G401 (cell line): ENCODE results near the gene GPR31. TPM values are rescaled to one million over a fixed set of nuclear protein-coding genes. Genes with fewer than 3 reads are reported as not detected.
A peak's percentile ranks its signal among the peaks of the same experiment; 100 is the strongest.

Source experiments
- DNase-seq: peaks from one replicate; pipeline ENCODE4 v3.0.0-alpha.2; 2015; ENCODE audit warnings: low spot score
- in situ Hi-C: cut with HindIII; loops from 2 replicates; pipeline ENCODE4 v1.10.0; 2016; ENCODE audit warnings: low sequenced_read_pairs, mixed read lengths
- total RNA-seq: library from RNA; depleted of rRNA; stranded (reverse); fragments of >200 nt; shearing (Covaris generic); gene quantifications from 2 replicates; pipeline ENCODE4 v1.2.3, GENCODE V29; 2014

GPR31 gene
- total RNA-seq, 1 experiment from 2014 or later: not detected

DNA sequence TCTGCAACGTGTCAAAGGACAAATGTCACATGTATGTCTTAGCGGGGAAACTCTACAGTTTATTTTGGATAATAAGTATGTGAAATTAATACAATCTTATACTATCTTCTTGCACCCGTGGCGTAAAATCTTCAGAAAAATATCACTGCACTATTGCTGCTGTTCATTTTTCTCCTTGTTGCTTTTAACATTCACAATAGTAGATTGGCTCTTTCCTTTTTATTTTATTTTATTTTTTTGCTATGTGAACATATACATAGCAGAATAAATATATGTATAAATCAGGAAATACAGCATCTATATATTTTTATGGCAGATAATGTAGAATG lies 15.4 kb downstream of the GPR31 start:
- in situ Hi-C loops: no loop called here

DNA sequence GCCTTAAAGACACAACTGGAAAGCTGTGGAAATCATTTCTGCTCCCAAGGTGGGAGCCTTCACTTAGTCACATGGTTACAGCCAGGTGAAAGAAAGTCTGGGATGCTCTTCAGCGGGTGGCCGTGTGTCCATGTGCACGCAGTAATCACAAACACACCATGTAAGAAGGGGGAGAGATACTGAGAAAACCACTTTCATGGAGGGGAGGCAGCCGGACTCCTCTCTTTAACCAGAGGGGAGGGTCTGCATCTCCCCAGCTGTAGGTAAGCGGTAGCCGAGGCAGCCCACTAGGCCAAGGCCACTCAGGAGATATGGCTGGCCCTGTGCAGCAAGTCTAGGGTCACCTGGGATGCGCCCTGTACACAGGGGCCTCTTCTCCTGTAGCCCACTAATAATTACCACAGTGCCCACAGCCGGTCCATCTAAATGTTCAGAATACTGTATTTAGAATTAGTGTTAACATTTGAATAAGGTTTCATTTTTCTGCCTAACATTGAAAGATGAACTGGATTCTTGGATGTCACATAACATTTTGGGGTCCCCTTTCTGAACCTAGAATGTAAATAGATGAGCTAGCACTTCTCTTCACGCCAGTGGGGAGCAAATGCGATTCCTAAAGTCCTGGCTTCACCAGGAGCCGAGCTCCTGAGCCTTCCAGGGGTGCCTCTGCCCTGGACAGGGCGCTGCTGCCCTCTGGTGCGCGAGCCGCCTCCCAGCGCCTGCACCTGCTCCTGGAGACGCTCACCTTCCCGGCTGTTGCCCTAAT lies 15.9 kb downstream of the GPR31 start:
- in situ Hi-C loops: no loop called here
- DNase-seq: peak; percentile 9

More for the DNA sequence above, 15.4 kb downstream of the GPR31 start:
- no peak for DNase-seq

DNA sequence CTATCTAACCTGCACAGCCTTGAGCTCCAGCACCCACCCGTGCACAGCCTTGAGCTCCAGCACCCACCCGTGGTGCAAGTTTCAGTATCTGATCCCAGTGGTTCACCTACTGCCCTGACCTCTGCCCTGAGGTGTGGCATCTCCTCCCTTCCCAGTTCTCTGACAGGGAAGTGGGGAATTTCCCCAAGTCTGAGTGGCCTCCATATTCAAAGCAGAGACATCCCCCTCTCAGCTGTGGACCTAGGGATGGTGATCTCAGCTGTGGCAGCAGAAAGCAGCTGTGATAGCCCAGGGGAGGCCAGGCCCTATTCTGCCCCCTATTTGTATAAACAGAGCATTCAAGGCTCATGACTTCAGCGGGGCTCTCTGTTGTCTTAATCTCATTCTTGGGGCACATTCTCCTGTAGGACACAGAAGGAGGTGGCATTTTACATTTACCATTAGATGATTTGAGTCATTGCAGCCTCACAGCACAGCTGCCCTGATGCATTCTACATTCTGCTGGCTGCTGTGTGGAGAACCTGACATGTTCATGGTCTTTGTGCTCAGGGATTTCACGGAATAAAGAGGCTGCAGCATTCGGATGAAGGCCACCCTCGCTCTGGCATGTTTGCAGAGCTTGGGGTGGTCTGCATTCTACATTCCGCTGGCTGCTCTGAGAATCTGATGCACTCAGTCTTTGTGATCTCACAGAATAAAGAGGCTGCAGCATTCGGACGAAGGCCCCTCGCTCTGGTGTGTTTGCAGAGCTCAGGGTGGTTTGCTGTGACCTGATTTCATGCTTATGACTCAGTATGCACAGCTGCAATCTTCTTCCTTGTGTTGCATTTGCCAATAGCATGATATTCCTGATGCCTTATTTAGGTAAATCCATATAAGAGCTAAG lies 16.9 kb downstream of the GPR31 start:
- in situ Hi-C loops: no loop called here
- no peak for DNase-seq

DNA sequence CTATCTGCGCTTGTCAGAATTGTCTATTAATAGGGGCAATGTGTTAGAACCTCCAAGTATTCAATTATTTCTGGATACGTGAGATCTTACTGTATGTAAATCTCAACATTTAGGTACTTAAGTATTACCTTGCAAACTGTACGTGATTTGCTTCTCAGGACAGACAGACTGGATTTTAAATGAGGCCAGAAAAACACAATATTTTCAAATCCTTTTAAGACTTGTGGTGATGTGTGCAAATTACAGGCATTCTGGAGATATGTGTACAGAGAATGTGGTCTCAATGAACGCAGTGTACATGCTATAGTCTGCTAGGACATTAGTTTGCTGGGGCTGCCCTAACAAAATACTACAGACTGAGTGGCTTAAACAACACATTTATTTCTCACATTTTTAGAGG lies 18.0 kb downstream of the GPR31 start:
- in situ Hi-C loops: no loop called here
- no peak for DNase-seq

DNA sequence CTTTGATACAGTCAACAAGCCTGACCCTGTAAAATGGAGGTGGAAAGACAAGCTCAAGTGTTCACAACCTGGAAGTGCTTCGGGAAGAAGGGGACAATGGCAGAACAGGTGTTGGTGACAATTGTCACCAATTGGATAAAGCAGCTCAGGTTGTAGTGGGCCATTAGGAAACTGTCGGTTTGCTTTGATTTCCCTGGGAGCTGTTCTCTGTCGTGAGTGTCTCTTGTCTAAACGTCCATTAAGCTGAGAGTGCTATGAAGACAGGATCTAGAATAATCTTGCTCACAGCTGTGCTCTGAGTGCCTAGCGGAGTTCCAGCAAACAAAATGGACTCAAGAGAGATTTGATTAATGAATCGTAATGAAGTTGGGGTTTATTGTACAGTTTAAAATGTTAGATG lies 19.9 kb downstream of the GPR31 start:
- in situ Hi-C loops: no loop called here
- DNase-seq: no peak

DNA sequence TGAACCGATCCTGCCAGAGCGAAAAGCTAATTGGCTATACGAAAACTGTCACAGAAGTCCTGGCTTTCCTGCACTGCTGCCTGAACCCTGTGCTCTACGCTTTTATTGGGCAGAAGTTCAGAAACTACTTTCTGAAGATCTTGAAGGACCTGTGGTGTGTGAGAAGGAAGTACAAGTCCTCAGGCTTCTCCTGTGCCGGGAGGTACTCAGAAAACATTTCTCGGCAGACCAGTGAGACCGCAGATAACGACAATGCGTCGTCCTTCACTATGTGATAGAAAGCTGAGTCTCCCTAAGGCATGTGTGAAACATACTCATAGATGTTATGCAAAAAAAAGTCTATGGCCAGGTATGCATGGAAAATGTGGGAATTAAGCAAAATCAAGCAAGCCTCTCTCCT lies 20.7 kb downstream of the GPR31 start:
- in situ Hi-C loops: no loop called here
- no peak for DNase-seq

DNA sequence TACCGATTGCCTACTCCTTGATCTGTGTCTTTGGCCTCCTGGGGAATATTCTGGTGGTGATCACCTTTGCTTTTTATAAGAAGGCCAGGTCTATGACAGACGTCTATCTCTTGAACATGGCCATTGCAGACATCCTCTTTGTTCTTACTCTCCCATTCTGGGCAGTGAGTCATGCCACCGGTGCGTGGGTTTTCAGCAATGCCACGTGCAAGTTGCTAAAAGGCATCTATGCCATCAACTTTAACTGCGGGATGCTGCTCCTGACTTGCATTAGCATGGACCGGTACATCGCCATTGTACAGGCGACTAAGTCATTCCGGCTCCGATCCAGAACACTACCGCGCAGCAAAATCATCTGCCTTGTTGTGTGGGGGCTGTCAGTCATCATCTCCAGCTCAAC lies 21.4 kb downstream of the GPR31 start:
- DNase-seq: no peak
- in situ Hi-C loops: no loop called here

DNA sequence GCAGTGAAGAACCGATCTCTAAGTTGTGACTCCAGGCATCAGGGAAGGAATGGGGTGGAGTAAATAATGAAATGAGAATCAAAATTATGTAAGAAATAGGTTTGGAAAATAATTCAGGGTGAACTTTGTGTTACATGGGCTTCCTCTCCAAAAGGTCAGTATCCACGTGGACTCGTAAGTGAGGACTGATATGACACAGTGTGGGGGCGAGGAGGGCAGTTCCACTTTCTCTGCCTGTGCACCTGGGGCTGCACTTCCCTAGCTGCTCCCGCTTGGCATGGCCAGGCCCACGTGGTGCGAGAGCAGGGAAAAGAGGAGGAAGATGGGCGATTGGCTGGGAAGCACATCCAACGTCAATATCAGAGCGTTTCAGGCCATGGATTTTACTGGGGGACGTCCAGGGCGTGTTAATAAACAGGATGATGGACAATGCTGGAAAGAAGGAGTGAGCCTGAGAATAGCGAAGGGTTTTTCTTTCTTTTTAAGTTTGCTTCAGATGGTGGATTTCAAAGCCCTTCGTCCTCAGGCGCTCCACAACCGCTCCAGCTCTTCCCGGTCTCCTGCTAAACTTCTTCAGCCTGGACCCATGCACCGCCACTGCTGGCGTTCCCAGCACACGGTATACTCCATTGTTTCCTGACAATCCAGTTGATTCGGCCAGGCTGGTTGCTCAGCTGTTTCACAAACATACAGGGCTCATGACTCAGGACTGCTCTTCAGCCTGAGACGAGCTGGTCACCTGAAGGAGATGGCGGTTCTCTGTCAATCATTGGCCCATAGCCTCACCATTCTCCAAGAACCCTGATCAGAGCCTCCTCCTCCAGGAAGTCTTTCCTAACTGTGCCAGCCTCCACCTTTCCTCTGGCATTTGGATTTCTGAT lies 23.1 kb downstream of the GPR31 start:
- no peak for DNase-seq
- in situ Hi-C loops: no loop called here

DNA sequence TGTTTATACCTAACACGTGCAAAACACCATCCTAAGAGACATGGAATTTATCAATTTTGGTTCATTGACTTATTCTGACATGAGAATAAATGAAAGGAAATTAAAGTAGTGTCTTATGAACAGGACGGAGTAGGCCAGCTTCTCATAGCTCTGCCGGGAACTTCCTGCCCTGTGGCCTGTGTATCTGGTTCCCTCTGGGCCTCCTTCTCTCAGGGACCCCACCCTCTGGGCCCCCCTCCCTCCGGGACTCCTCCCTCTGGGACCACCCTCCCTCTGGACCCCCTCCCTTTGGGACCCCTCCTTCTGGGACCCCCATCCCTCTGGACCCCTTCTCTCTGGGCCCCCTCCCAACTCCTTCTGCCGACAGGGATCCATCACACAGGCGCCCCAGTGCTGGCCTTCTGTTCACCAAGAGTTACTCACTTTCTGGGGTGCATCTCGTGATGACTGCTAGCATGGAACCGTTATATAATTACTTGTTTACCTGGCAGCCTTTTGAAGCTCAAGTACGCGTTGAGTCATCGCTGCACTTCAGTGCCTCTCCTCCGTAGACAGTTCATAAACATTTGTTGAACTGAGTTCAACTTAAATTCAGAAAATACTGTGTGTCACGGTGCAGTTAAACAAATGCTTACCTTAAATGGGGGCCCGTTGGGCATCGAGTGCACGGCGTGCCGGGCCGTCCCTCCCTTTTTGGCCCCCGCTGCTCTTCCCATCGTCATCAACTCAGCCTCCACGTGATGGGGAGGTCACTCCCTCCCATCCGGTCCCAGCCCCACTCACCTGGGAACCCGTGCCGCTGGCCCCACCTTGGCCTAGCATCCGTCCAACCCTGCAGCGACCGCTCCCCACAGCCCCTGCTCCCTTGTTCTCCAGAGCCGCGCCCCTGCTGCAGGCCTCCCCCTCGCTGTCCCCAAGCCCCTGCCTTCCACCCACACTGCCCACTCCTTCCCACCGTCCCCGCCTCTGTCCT lies 26.8 kb downstream of the GPR31 start:
- in situ Hi-C loops: no loop called here
- DNase-seq: no peak

DNA sequence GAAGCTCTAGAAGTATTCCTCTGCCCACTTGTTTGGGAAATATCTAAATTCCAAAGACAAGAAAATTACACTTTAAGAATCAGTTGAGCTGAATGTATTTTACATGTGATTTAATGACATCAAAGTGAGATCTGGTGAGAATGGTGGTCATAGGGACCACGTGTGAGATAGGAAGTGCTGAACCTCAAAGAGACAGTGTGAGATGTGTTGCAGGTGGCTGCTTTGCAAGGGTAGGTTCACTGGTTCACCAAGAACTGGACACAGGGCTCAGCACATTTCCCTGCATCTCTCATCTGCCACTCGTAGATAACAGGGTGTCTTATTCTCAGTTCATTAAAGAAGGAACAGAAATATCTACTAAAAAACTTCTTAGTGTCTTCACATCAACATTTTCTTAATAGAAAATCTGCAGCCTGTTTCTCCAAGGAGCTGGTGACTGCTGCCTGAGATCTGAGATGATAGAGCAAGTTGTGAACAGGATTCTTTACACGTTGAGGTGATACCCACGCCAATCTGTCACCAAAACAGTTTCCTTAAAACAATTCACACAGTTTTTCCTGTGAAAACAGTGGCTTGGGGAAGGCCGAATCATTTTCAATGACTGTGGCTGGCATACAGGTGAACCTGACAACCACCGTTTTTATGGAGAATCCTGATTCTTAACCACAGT lies 27.6 kb downstream of the GPR31 start:
- in situ Hi-C loops: no loop called here
- DNase-seq: no peak

DNA sequence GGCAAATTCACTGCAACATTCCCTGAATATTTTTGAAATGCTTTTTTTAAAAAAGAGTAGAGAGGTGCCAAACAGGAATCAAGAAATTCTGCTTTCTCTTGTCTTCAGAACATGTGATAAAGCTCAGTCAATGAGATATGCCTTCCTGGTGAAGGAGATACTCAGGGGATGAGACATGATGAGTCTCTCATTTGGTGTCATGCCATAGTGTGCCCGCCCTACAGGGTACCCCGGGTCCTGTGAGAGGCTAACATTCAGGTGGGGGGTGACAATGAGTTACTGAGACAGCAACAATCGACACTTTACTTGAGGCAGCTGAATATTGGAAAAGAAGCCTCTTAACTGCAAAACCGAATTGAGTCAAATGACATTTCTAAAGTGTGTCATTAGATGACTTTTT lies 28.2 kb downstream of the GPR31 start:
- DNase-seq: no peak
- in situ Hi-C loops: no loop called here

DNA sequence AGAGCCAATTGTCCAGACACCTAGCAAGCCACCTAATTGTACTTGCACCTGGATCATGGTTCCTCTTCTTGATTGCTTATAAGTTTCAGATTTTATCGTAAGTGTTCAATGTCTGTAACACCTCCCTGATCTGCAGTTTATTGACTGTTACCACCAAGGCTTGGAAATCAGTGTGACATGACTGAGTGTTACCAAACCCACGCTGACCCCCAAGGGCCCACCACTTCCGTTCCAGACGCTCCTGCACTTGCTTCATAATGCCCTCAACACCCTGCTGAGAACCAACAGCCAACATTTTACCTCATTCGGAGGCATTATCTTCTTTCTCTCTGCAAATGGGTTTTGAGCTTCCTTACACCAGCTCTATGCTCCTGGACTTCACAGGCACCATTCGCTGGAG lies 28.6 kb downstream of the GPR31 start:
- DNase-seq: no peak
- in situ Hi-C loops: no loop called here

DNA sequence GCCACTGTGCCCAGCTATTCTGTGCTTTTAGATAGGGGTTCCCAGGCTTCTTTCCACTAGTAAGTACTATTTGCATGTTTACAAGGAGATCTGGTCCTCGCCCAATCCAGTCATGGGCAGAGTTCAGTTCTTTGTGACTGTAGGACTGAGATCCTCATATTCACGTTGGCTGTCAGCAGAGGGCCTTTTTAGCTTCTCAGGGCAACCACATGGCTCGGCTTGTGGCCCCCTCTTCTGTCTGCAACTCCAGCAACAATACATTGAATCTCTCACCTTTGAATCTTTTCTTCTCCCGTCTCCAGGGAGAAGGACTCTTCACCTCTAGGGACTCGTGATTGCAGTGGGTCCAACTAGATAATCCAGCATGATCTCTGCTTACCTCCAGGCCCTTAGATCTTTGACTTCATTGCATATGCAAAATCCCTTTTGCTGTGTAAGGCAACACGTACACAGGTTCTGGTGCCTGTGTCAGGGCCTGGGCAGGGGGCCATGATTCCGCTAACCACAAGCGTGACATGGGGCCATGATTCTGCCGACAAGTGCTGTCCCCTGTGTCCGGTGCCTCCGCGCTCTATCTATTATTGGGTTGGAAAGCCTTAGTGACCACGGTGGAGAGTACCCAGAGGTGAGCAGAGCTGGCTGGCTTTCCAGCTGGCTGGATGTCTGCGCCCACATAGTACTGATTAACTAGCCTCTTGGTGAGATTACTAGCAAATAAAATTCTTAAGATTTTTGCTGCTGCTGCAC lies 29.8 kb downstream of the GPR31 start:
- no peak for DNase-seq
- in situ Hi-C loops: no loop called here

DNA sequence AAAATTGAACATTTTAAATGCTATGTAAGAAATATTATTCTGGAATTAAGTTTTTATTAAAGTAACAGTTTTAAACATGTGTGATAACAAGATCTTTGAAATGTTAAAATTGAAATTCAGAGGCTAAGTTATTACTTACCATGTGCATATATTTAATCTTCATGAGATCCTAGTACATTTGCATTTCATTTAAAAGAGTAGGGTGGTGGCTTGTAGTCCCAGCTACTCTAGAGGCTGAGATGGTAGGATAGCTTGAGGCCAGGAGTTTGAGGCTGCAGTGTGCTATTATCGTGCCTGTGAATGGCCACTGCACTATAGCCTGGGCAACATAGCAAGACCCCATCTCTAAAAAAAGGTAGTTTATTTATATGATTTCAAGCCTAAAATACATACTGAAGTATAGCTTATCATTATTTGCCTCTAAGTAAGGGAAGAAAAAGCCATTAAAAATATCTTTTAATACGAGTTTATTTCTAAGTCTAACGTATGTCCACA lies 31.9 kb downstream of the GPR31 start:
- in situ Hi-C loops: no loop called here
- DNase-seq: no peak

DNA sequence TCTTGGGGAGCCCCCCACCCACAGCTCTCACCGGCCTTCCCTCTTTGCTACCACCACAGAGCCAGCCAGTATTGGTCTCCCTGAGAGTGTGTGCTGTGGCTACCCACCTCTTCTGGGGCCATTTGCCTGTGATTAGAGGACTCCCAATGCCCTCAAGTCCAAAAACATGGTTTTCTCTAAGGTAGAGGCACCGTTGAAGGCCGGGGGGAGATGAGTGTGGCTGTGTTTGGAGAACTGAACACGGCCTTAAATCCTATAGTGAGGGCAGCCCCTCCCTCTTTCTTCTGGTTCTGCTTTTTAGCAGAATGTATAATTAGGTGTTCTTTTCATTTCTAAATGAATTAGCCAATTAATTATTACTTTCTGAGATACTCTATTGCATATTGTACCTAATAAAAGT lies 32.4 kb downstream of the GPR31 start:
- in situ Hi-C loops: no loop called here

DNA sequence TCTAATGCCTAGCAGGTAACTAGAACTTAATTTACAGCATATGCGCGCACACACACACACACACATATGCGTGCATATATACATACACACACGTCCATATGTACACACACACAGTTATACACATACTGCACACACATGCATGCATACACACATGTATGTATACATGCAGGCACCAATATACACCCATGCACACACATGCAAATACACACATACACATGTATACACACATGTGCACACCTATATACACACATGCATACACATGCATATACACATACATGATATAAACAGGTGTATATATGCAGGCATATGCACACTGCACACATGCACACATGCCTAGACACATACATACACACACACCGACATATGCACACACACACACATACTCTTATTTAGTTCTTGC lies 33.0 kb downstream of the GPR31 start:
- no peak for DNase-seq
- in situ Hi-C loops: no loop called here

More for the DNA sequence above, 32.4 kb downstream of the GPR31 start:
- DNase-seq: no peak
